Measurements from ENCODE around the gene SNX24.
A peak's percentile ranks its signal among the peaks of the same experiment; 100 is the strongest.
"Not testable (repeated sequence)": the region's sequence is repeated elsewhere in the genome, so short reads cannot be mapped to it uniquely, and the experiment has no call there.

The SNX24 gene

GRCh38 chr5:122874179-122874875 is 28.9 kb downstream of the SNX24 start:
- DNase-seq, result no peak

- DNase-seq, result no peak
These were observed 32.1 kb downstream of the SNX24 start for GRCh38 chr5:122877518-122877917.

GRCh38 chr5:122879076-122879475 is 33.7 kb downstream of the SNX24 start:
- DNase-seq, result no peak

GRCh38 chr5:122880170-122880689 is 34.8 kb downstream of the SNX24 start:
- DNase-seq, result no peak

- no peak for DNase-seq
These were observed 35.3 kb downstream of the SNX24 start for GRCh38 chr5:122880749-122881148.

GRCh38 chr5:122882831-122883230 is 37.4 kb downstream of the SNX24 start:
- peak; percentile 22 for DNase-seq

GRCh38 chr5:122885045-122885517 is 39.7 kb downstream of the SNX24 start:
- DNase-seq, result no peak

- no peak for DNase-seq
These were observed 40.5 kb downstream of the SNX24 start for GRCh38 chr5:122885891-122886290.

GRCh38 chr5:122895141-122895540 is 49.7 kb downstream of the SNX24 start:
- no peak for DNase-seq

- peak; percentile 27 for DNase-seq
These were observed 51.3 kb downstream of the SNX24 start for GRCh38 chr5:122896598-122897282.

GRCh38 chr5:122897283-122897602 is 51.8 kb downstream of the SNX24 start:
- no peak for DNase-seq

- DNase-seq, result no peak
These were observed 55.9 kb downstream of the SNX24 start for GRCh38 chr5:122901346-122901745.

GRCh38 chr5:122902263-122902662 is 56.9 kb downstream of the SNX24 start:
- DNase-seq, result no peak

- peak; percentile 44 for DNase-seq
These were observed 61.4 kb downstream of the SNX24 start for GRCh38 chr5:122906768-122907167.

GRCh38 chr5:122907276-122907675 is 61.9 kb downstream of the SNX24 start:
- DNase-seq, result peak; percentile 66

- no peak for DNase-seq
These were observed 62.7 kb downstream of the SNX24 start for GRCh38 chr5:122908108-122908507.

- DNase-seq, result no peak
These were observed 63.2 kb downstream of the SNX24 start for GRCh38 chr5:122908662-122909061.

- no peak for DNase-seq
These were observed 64.2 kb downstream of the SNX24 start for GRCh38 chr5:122909470-122910100.

GRCh38 chr5:122913436-122913835 is 68.0 kb downstream of the SNX24 start:
- DNase-seq, result not testable (repeated sequence)

- no peak for DNase-seq
These were observed 70.5 kb downstream of the SNX24 start for GRCh38 chr5:122915717-122916461.

- no peak for DNase-seq
These were observed 71.1 kb downstream of the SNX24 start for GRCh38 chr5:122916490-122916889.

GRCh38 chr5:122919969-122920368 is 74.6 kb downstream of the SNX24 start:
- no peak for DNase-seq

GRCh38 chr5:122921826-122922225 is 76.4 kb downstream of the SNX24 start:
- DNase-seq, result peak; percentile 44

All from fibroblast of skin of right quadriceps (primary cell).